ENCODE data around the gene MED26. TPM values are rescaled to one million over a fixed set of nuclear protein-coding genes. Genes with fewer than 3 reads are reported as not detected.

MED26 gene
- total and polyA plus RNA-seq, 9 of the 15 experiments (the other 6 are each of a cell fraction or from before 2014, with no cell fraction given), result 0.71 to 15.1 (median 6.2) TPM

- TF ChIP-seq KLF16 (IDR thresholded peaks at IDR 0.05) (no peak), BRD4 (IDR thresholded peaks at IDR 0.05) (no peak), E2F6 (IDR thresholded peaks at IDR 0.05; ENCODE audit: borderline replicate concordance in 1 of 2, extremely low read depth in 1 of 2, insufficient read depth in 1 of 2, insufficient read length in 1 of 2, low read depth in 1 of 2, low read length in 1 of 2, poor library complexity in 1 of 2, severe bottlenecking in 1 of 2) (peak in 1 of 2 experiments; percentile 36), PTTG1 (tag; IDR thresholded peaks at IDR 0.05; ENCODE audit: low read depth) (no peak), KLF1 (tag; IDR thresholded peaks at IDR 0.05) (0 out of 2 replicates have a peak, but pooled peaks have one; percentile 25), POLR3A (IDR thresholded peaks at IDR 0.05; ENCODE audit: borderline replicate concordance, extremely low read depth, insufficient read depth, insufficient read length) (no peak), FOXO4 (CRISPR knock-in tag; IDR thresholded peaks at IDR 0.05) (no peak), PURB (CRISPR knock-in tag; IDR thresholded peaks at IDR 0.05; ENCODE audit: low read depth) (no peak), THAP12 (CRISPR knock-in tag; IDR thresholded peaks at IDR 0.05) (no peak), RB1 (IDR thresholded peaks at IDR 0.05; ENCODE audit: low read depth) (no peak), HOMEZ (CRISPR knock-in tag; IDR thresholded peaks at IDR 0.05) (no peak), TBP (optimal IDR thresholded peaks at IDR 0.05; ENCODE audit: low read depth, low read length) (peak; percentile 76), NCOA2 (IDR thresholded peaks at IDR 0.05; ENCODE audit: partially characterized antibody in 2 of 2) (no peak), ZNF12 (CRISPR knock-in tag; IDR thresholded peaks at IDR 0.05) (0 out of 2 replicates have a peak, but pooled peaks have one; percentile 57), IRF2 (CRISPR knock-in tag; IDR thresholded peaks at IDR 0.05) (no peak), ZNF695 (CRISPR knock-in tag; IDR thresholded peaks at IDR 0.05) (no peak), BCOR (IDR thresholded peaks at IDR 0.05) (0 out of 2 replicates have a peak, but pooled peaks have one; percentile 27), NFATC3 (IDR thresholded peaks at IDR 0.05) (peak; percentile 56; the same call in 1 of the 2 replicates), MNT (conservative IDR thresholded peaks at IDR 0.05) (peak; percentile 77 to 91)
Measured at GRCh38 chr19:16572332-16573211, 55.4 kb downstream of the MED26 start, which contains the start of gene SLC35E1 (continued).

Data from K562 (cell line).